Tongue (tissue), 2 donors: ENCODE measurements around the gene SLC38A2. TPM values are rescaled to one million over a fixed set of nuclear protein-coding genes. Genes with fewer than 3 reads are reported as not detected.

Experiments
- DNase-seq: peaks from one replicate; pipeline ENCODE4 v3.0.0-alpha.2; 2015
- total RNA-seq: library from RNA; depleted of rRNA; stranded (reverse); fragments of >200 nt; gene quantifications from one replicate; pipeline ENCODE4 v1.2.3, GENCODE V29; 2014

The SLC38A2 gene
- total RNA-seq, 1 donor from 2014 or later, result 374 TPM

DNA sequence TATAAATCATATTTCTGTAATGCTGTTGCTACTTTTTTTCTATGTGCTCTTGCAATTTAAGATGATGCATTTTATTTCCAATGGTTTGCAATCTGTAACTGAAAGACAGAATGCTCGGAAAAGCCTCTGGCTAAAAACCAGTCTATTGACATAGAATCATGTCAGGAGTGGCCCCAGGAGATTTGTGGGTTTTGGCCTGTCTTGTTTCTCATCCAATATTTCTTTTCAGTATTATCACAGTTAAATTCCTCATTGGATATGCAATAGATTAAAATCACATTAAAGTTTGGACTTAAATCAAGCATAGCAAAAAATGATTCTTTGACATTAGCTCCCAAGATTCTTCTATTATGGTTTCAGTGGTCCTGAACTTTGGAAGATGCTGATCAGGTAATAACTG, 19.1 kb upstream of the SLC38A2 start:
- peak; percentile 52 for DNase-seq

DNA sequence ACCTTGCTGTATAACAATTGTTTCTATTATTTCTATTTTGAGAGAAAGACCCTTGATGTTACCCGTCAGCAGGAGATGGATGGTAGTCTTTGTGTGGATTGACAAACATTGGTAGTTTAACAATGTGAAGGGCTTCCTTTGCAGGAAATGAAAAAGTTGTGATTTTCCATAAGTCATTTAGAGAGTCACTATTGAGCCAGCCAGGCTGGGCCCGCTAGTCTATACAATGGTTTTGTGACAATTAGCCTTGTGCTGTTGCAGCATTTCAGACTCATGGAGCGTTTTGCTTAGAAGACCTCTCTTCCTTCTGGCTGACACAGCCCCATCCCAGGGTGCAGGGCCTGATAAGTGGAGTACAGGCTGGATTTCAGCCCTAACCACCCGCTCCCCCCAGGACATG, 18.3 kb upstream of the SLC38A2 start:
- DNase-seq, result no peak

DNA sequence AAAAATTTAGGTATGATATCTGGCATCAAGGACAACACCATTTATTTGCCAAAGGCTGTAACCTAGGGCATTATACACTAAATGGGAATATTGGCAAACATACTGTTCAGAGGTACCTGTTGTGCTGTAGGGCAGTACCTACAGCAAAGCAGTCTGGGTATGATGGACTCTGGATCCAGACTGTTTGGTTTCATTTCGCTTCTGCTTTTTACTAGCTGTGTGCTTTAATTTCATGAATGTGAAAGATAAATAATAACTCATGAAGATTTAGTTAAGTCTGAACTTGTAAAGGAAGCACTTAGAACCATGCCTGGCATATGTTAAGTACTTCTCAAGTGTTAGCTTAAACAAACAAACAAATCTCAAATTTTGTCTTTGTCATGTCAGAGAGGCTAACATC, 17.7 kb upstream of the SLC38A2 start:
- no peak for DNase-seq

DNA sequence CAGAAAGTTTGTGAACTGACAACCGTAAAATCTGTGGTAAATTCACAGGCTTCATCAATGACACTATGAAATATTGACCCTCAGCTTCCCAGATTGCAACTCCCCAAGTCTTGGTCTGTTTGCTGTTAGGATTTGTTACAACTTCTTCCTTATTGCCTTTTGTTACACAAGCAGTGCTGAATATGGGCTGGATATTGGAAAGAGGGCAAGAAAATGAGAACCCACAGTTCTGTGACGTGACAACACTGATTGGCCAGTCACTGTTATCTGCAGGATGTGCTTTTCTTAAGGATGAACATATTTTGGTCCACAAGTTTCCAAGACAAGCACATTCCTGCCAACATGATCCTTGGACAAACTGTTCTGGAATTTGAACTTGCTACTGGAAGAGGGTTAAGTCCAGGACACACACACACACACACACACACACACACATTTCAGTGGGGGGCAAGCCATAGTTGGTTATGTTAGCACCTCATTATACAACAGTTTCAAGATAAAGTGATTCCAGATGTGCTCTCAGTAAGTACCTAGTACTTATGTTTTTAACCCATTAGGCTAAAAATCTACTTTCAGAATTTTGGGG, 16.6 kb upstream of the SLC38A2 start:
- no peak for DNase-seq

DNA sequence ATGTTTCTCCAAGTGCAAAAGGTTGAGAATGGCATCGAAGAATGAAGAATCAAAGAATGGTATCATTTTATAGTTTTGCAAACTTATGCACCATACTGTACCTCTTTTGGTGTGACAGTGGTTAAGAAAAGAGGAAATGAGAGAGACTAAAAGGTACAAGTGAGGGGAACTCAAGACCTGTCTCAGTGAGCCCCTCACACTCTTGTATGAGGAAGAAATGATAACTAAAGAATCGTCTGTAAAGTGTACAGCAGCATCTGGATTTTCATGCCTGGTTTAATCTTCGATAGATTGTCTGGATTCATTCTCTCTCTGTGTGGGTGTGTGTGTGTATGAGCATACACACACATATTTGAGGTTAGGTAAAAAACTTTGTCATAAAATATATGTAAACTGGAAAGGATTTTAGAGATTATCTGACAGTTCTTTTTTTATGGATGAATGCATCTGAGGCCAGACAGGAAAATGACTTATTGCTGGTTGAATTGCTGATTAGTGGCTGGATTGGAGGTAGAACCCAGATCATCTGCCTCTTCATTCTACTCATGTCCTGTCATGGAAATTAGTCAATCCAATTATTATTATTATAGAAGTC, 16.0 kb upstream of the SLC38A2 start:
- DNase-seq, result no peak

DNA sequence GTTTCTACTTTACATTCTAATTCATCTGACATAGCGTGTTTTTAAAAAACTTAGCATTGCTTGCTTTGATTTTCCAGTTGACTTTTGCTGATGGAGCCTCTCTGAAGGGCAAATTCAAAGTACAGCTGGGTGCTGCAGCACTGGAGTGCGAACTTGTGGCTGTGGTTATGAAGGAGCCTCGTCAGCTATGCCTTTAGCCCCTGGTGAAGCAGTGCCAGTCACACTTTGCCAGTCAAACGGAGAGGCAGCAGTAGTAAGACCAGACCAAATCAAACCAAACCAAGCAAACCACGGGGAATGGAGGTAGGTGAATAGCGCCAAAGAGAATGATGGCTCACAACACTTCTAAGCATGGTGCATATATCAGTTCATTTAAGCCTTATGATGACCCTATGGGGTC, 15.1 kb upstream of the SLC38A2 start:
- DNase-seq, result no peak

DNA sequence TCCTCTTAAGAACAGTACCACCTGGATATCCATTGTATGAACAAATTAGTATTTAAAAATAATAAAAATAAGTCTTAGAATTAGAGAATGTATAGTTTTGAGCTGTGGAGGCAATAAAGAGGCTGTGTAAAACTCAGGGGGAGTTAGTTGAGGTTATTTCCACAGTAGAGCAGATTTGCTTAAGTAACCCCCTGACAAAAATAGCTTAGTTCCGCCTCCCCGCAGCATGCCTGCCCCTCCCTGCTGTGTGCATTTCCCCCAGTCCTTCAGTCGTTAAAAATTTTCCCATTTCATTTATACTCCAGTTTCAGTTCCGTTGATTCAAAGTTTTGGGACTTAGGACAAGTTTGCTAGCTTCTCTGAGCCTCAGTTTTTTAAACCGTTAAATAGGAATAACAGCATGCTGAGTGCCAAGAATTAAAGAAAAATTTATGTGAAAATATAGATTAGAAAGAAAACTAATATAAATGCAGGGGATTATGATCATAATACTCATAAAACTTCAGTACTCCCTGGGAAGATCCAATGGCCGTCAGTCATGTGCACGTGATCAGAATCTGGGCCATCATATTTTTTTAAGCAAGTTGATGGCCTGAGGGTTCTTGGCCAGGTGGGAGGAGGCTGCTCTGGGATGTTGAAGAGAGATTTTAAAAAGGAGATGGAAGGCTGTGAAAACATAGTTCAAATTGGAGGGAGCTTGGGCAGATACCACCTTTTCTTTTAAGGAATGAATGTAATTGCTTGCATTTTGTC, 14.5 kb upstream of the SLC38A2 start:
- DNase-seq, result peak; percentile 68

DNA sequence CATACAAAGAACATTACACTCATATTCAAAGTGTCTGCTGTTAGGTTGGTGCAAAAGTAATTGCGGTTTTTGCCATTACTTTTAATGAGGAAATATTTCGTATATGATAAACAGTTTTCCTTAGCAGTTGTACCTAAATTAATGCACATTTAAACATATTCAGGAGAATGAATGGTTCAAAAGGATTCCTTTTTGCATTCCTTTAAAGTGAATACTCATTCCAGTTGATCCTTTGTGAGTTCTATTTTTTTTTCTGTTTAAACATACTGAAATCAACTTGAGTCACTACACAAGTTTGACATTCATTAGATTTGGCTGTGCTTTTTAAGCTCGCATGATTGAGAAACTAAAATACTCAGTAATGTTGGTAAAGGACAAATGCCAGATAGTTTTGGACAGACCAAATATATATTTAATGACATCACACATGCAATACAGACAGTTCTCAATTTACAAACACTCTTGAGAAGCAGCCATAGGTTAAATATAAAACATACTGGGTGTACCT, 13.8 kb upstream of the SLC38A2 start:
- DNase-seq, result peak; percentile 71

DNA sequence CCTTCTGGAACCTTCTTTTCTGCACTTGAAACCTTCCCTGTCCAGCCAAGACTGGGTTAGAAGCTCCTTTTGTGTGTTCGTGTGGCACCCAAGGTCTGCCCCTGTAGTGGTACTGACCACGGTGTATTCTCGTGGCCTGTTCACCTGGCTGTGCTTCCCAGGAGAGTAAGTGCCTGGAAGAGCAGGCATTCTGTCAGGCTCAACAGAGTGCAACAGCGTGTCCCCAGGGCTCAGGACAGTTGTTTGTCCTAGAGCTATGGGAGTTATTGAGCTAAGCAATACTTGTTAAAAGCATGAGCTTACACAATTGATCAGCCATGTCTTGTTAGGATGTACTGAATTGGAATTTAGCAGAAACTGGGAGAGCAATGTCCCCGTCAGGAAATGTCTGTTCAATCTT, 12.9 kb upstream of the SLC38A2 start:
- DNase-seq, result no peak

DNA sequence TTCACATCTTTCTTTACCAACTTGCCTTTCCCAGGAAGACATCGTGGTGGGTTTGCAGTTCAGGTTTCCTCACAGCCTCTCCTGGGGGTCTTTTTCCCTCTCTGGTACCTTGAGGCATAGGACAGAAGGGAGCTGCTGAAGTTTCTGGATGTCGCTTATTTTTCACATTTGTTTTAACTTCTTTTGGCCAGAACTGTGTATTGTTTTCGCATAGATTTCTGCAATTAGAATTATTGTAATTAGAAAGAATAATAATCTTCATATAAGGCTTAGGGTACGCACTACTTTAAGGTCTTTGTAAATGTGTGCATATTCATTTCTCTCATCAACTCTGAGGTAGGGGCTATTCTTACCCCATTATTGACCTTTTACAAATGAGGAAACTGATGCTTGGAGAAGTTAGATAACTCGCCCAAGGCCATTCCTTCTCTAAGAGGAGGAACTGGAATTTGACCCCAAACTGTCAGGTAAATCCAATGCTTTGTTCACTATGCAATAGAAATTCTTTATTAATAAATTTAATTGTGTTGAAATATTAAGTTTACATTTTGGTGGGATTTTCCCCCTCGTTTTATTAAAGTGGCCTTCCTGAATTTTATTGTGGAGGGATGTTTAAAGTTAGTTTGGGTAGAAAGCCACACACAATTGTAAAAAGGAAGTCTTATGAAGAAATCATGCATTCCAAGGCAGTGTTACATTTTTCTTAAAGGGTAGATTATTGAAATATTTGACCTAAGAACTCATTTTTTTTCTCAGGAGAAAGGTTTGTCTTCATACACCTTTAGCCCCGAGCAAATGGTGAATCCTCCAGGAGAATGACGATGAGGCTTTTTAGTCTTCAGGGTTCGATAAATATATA, 12.1 kb upstream of the SLC38A2 start:
- DNase-seq, result no peak

DNA sequence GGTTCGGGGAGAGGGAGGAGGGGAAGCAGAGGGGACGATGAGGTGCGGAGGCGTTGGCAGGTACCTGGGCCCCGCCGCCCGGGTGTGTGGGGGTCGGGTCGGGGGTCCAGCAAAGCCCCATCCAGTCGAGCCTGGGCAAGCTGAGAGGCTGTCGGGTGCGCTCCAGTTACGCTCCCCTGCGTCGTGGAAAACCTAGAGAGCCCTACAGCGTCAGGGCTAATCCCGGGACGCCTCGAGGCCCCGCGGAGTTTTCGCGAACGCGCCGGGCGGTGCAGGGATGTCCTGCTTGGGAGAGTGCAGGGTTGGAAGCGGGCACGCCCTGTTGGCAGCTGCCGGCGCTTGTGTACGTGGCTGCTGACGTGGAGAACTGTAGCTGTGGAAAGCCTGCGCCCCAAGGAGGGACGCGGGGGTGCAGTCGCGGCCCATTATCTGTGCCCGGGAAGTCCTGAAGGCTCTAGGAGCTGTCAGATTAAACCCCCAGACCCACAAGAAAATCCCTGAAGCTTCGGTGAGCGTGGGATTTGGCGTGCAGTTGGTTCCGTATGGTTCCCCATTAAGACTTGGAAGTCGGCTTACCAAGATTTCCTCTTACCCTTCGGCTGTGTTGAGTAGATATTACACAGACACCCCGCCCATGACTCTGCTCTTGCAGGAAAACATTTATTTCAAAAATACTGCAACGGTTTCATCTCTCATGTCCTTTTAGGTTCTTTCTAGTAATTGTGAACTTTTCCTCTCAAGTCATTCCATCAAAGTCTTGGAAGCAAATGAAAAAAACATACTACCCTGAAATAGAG, 11.3 kb upstream of the SLC38A2 start:
- peak; percentile 96 for DNase-seq

DNA sequence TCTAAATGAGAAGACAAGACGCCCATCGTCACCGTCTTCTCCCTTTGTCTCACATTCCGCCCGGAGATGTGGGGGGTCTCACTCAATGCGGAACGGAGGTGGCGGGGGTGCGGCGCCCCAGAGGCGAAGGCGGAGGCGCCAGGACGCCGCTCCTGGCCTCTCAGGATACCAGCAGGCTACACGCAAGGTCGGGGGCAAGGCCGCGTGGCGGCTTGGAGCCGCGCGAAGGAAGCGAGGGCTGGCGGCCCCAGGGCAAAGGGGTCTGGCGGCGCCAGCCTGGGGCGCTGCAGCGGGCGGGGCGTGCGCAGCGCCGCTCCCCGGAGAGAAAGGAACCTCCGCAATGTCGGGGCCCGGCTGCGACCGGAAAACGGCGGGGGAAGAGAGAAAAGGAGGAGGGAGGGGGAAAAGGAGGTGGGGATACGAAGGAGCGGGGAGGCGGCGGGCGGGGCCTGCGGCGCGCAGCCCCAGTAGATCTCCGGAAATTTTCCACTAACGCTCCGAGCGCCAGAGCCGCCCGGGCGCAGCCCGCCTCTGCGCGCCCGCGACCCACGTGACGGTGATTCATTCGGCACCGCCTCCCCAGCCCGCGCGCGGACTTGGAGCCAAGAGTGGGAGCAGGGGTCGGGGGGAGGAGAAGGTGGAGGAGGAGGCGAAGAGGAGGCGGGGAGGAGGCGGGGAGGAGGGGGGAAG, 10.5 kb upstream of the SLC38A2 start:
- peak; percentile 99 for DNase-seq

DNA sequence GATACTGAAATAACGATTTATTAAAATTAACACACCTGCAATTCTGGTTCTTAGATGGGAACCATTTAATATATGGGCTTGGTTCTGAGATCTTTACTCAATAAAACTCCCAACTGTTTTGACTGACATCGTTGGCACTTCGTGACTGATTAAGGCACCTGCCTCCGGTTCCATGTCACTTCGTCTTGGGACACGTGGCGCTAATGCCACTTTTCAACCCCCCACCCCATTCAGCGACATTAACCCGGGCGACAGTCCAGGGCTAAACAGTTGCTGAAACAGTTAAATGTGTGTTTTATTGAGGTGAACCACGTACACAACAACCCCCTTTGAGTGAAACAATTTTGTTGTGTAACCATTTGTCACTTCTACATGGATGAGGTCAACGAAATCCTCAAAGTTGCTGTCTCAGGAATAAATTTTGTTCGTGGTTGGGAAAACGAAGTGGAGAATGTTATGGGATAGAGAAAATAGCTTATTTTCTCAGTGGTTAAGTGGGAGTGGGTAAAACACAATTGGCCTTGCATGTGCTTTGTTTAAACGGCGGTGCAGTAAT, 9.9 kb upstream of the SLC38A2 start:
- no peak for DNase-seq

DNA sequence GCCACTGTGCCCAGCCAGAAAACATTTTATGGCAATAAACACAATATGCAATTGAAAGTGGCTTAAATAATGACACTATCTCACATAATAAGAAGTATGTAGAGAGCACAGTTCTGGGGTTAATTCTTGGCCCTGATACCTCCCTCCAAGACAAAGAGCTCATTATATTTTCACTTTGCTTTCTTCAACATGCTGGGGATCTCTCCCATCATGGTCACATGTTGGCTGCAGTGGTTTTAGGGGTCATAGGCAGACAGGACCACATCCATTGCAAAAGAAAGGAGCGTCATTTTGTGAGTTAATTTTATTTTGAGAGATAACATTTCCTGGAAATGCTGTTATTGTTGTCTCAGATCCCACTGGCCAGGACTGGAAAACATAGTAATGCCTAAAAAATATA, 8.3 kb upstream of the SLC38A2 start:
- DNase-seq, result no peak

DNA sequence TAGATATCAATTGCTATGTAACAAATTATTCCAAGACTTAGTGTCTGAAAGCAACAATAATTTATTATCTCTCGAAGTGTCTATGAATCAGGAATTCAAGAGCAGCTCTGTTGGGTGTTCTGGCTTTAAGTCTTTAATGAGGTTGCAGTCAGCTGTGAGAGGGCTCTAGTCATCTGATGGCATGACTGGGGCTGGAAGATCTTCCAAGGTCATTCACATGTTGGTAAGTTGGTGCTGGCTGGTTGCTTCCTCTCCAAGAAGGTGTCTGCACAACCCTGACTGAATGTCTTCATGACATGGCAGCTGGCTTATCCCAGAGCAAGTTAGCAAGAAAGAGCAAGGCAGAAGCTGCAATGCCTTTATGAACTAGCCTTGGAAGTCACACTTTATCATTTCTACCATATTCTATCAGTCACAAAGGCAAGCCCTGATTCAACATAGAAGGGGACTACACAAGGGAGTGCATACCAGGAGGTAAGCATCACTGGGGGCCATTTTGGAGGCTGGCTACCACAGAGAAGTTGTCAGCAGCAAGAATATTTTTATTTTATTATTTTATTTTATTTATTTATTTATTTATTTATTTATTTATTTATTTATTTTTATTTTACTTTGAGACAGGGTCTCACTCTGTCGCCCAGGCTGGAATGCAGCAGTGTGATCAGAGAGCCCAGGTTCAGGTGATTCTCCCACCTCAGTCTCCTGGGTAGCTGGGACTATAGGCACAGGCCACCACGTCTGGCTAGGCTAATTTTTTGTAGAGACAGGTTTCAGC, 7.6 kb upstream of the SLC38A2 start:
- DNase-seq, result no peak

DNA sequence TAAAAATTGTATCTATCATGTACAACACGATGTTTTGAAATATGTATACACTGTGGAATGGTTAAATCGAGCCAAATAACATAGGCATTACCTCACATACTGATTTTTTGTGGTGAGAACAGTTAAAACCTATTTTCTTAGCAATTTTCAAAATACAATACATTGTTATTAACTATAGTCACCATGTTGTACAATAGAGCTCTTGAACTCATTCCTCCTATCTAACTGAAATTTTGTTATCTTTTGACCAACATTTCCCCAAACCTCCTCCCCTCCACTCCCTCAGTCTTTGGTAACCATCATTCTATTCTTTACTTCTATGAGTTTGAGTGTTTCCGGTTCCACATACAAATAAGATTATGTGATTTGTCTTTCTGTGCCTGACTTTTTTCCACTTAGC, 6.8 kb upstream of the SLC38A2 start:
- DNase-seq, result no peak

DNA sequence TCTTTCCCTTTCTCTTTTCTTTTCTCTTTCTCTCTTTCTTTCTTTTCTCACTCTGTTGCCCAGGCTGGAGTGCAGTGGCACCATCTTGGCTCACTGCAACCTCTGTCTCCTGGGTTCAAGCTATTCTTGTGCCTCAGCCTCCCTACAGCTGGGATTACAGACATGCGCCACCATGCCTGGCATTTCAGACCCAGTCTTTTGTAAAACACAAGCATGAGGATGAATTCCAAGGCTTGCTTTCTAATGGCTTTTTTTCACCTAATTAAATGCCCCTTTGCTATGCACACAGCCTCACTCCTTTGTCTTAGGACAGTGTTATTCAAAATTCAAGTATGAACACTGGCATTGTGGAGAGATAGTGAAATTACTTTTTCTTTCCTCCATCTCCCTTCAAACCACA, 6.0 kb upstream of the SLC38A2 start:
- no peak for DNase-seq

DNA sequence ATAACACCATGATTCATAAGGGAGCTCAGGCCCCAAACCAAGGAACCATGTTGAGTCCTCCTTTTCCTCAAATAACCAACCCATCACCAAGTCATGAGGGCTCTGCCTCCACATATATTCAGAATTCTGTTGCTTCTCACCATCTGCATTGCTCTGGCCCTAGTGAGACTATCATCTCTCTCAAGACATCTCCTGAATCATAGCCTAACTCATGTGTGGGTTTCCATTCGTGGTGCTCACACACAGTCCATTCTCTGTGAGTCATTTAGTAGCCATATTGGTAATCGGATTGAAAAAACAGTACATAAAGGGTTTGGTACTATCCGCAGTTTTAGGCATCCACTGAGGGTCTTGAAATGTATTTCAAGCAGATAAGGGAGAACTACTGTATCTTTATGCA, 5.1 kb upstream of the SLC38A2 start:
- DNase-seq, result no peak

DNA sequence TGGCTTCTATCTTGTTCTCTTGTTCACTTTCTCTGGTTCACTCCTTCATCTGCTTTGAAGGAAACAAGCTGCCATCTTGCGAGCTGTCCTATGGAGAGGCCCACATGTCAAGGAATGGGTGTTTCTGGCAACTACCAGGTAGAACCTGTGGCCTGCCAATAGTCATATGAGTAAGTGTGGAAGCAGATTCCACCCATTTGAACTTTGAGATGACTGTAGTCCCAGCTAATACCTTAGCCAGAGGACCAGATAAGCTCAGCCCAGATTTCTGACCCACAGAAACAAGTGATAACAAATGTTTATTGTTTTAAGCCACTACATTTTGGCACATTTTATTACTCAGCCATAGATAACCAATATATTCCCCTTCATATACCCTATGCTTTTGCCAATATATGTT, 4.0 kb upstream of the SLC38A2 start:
- DNase-seq, result no peak

DNA sequence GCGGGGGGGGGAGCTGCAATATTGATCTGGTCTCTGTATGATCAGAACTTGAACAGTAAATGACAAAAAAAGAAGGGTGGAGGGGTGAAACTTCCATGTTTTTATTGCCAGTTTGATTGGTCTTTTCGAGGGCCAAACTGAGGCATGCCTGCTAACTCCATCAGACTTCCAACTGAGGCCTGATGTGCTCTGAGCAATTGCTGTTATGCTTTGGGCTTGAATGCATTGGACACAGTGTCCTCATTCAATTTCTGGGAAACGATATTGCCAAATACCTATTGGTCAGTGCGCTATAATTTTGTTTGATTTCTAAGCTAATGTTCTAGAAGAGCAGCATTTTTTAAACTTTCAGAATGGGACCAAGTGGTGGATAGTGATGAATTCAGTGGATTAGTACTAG, 2.1 kb upstream of the SLC38A2 start:
- DNase-seq, result no peak
